Stimulated activated CD8-positive, alpha-beta memory T cell treated with anti-CD3 and anti-CD28 coated beads, Interleukin-12 subunit alpha, Interleukin-12 subunit beta, amount 100 ng/mL, for 1 hour (primary cell): ENCODE measurements around the gene CBLC.
"Not testable (repeated sequence)": the region's sequence is repeated elsewhere in the genome, so short reads cannot be mapped to it uniquely, and the experiment has no call there.

Experiments used
- DNase-seq: peaks from one replicate; pipeline ENCODE4 v3.0.0-alpha.2; 2020; ENCODE audit warnings: low read depth

Gene CBLC

DNA sequence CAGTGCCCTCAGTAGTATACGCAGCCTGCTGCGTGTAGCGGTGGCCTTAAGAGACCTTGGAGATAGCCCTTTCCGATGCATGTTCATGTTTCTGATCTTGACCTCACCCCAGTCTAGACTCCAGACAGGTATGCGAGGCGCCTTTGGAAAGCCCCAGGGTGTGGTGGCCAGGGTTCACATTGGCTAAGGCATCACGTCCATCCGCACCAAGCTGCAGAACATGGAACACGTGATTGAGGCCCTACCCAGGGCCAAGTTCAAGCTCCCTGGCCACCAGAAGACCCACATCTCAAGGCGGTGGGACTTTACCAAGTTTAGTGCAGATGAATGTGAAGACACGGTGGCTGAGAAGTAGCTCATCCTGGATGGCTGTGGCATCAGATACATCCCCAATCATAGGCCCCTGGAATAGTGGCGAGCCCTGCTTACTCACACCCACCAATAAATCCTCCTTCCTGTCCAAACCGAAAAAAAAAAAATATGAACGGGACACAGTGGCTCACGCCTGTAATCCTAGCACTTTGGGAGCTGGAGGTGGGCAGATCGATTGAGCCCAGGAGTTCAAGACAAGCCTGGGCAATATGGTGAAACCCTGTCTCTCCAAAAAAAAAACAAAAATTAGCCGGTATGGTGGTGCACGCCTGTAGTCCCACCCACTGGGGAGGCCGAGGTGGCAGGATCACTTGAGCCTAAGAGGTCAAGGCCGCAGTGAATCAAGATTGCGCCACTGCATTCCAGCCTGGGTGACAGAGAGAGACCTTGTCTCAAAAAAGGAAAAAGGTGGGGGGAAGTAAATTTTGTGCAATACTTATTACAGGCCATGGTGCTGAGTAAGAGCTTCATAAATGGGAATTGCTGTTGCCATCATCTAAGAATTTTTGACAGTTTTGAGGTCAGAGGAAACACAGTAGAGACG, 12.4 kb upstream of the CBLC start:
- no peak for DNase-seq

DNA sequence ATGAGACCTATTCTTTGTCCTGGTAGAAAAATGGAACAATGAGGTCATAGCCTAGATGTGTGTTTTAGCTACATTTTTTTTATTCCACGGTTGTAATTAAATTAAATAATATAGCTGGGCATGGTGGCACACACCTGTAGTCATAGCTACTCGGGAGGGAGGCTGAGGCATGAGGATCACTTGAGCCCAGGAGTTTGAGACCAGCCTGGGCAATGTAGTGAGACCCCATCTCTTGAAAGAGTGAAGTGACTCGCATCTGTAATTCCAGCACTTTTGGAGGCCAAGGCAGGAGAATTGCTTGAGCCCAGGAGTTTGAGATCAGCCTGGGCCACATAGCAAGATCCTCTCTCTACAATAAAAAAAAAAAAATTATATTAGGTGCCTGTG, 11.7 kb upstream of the CBLC start:
- DNase-seq = no peak

DNA sequence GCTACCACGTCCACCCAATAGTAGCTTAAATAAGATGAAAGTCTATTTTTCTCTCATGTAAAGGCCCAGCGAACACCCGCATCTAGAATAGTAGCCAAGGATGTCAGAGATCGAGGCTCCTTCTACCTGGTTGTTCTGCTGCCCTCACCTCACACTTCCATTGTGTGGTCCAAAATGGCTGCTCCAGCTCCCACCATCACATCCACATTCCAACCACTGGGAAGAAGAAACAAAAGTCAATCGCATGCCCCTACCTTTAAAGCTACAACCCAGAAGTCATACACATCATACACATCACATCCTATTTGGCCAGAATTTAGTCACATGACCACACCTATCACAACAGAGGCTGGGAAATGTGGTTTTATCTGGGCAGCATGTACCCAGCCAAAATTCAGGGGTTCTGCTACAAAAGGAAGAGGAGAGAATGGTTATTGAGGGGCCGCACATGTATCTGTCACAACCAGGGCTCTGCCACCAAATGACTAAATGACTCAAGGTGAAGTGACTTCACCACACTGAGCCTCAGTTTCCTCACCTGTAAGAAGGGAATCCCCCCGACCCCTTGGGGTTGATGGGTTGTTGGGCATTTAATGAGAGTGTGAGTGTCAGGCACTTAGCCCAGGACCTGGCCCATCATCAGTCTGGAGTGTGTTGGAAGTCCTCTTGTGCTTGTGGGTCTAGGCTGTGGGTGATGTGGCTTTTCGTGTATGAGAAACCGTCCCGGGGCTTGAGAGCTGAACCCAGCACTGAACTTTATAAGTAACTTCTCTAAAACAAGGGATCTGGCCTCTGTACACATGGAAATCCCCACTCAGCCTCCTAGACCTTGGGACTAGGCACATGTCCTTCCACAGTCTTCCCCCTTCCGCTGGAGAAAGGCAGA, 10.2 kb upstream of the CBLC start:
- no peak for DNase-seq

DNA sequence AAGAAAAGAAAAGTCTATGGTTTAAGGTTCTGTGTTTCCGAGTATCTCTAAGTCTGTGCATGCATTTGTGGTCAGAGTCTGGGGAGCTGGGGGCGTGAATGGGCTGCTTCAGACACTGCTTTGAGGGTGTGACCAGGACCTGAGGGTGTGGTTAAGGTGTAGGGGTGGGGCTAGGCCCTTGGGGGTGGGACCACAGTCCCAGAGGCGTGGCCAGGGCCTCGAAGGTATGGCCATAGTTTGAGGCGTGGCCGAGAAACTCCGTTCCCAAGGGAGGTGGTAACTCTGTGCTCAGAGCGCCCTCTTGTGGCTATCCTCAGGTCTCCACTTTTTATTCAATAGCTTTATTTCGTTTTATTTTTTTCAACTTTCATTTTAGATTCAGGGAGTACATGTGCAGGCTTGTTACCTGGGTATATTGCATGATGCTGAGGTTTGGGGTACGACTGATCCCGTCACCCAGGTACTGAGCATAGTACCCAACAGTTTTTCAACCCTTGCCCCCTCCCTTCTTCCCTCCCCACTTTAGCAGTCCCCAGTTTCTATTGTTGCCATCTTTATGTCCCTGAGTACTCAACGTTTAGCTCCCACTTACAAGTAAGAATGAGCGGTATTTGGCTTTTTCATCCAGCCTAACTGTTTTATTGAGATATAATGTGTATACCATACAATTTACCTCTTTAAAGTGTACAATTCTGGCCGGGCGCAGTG, 7.0 kb upstream of the CBLC start:
- peak; percentile 98 for DNase-seq

DNA sequence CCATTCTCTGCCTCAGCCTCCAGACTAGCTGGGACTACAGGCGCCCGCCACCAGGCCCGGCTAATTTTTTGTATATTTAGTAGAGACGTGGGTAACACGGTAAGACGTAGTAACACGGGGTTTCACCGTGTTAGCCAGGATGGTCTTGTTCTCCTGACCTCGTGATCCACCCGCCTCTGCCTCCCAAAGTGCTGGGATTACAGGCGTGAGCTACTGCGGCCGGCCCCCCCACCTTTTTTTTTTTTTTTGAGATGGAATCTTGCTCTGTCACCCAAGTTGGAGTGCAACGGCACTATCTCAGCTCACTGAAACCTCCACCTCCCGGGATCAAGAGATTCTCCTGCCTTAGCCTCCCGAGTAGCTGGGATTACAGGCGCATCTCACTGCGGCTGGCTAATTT, 5.5 kb upstream of the CBLC start:
- not testable (repeated sequence) for DNase-seq

DNA sequence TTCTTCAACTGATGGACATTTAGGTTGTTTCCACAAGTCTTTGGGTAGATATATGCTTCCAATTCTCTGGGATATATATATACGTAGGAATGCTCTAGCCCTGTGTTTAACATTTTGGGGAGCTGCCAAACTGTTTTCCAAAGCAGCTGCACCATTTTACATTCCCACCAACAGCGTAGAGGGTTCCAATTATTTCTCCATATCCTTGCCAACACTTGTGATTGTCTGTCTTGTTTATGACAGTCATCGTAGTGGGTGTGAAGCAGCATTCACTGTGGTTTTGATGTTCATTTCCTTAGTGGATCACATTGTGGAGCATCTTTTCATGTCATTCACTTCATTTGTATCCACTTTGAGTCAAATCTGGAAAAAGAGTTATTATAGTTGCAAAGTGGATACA, 4.7 kb upstream of the CBLC start:
- DNase-seq = no peak

DNA sequence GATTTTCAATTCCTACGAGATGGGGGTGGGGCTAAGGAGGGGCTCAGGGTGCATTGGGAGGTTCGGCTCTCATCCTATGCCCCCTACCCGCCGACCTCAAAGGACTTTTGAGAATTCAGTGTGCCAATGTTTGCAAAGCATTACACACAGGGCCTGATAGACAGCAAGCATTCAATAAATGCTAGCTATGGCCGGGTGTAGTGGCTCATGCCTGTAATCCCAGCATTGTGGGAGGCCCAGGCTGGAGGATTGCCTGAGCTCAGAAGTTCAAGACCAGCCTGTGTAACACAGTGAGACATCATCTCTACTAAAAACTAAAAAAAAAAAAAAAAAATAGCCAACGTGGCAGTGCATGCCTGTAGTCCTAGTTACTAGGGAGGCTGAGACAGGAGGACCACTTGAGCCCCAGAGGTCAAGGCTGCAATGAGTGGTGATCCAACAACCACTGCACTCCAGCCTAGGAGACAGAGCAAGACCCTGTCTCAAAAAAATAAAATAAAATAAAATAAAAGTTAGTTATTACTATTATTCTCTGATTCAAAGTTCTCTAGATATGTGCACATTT, 1.9 kb upstream of the CBLC start:
- DNase-seq = no peak

DNA sequence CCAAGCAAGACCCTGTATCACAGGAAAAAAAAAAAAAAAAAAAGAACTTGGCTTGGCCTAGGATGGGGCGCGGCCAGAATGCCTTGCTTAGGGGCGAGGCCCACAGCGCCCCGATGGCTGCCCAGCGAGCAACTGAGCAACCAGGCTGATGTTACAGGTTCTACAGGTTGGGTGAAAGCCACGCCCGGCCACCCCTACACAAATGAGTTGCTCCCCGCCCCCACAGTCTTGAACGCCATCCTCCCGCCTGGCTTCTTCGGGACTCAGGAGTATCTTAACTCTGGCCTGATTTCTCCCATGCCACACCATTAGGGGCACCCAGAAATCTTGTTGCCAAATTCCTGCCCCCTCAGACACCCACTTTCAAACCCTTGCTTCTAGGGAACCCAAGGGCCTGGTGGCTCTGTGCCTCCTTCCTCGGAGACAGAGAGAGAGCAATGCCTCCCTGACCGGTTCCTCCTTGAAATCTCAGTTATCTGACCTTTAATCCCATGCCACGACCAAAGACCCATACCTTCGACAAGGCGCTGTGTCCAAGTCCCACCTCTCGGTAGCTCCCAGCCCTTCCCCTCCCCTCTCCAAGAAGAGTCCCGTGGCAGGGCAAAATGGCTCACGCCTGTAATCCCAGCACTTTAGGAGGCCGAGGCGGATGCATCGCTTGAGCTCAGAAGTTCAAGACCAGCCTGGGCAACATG, 1.1 kb upstream of the CBLC start:
- no peak for DNase-seq

DNA sequence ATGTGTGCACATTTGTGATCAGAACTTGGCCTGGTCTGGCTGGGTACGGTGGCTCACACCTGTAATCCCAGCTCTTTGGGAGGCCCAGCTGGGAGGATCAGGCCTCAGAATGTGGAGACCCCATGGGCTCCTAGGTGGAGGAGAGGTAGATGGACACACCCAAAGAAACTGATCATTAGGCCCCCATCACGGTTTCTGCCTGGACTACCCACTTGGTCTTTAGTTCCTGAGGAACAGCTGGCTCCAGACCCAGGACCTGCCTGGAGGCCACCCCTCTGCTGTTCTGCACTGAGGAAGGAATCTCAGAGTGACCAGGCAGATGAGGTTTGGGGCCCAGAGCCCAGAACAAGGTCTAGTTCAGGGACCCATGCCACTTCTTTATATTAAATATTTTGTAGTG, 1.5 kb downstream of the CBLC start:
- no peak for DNase-seq

DNA sequence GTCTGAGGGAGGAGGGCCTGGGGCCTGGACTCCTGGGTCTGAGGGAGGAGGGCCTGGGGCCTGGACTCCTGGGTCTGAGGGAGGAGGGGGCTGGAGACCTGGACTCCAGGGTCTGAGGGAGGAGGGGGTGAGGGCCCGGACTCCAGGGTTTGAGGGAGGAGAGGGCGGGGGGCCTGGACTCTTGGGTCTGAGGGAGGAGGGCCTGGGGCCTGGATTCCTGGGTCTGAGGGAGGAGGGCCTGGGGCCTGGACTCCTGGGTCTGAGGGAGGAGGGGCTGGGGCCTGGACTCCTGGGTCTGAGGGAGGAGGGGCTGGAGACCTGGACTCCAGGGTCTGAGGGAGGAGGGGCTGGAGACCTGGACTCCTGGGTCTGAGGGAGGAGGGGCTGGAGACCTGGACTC, 4.0 kb downstream of the CBLC start:
- DNase-seq = not testable (repeated sequence)

DNA sequence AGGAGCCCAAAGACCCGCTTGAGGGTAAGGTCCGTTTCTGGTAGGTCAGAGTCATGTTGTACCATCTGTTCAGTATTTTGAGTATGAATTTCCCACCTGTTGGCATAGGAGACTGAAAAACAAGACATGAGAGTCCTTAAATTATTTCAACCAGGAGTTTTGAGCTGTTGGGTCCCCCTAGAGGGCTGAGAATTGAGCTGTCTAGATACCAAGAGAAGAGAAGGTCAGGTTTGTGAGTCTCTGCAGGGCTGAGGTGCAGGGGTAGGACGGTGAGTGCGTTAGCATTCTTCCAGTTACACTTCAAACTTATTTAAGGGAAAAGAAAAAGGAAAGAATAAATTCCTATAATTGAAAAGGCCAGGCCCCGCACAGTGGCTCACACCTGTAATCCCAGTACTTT, 5.0 kb downstream of the CBLC start:
- no peak for DNase-seq

DNA sequence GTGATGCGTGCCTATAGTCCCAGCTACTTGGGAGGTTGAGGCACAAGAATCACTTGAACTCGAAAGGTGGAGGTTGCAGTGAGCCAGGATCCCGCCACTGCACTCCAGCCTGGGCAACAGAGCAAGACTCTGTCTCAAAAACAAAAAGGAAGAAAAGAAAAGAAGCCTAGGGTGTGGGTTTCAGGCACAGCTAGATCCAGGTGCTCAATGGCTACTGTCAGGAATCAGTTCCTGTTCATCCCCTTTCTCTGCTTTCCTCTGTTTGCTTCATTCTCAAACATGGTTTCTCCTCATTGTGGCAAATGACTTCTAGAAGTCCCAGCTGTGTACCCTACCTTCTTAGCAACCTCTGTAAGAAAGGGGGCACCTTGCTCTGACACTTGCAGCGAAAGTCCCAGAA, 5.9 kb downstream of the CBLC start:
- DNase-seq = no peak

DNA sequence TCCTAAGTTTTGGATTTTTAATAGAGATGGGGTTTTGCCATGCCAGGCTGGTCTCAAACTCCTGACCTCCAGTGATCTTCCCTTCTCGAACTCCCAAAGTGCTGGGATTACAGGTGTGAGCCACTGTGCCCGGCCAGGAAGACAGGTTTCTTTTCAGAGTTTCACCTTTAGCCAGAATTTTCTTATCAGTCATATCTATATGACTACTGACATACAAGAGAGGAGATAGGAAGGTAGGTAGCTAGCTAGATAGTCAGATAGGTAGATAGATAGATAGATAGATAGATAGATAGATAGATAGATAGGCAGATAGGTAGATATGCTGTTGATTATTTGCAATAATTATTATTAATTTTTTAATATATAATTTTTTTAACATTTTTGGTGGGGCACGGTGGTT, 7.6 kb downstream of the CBLC start:
- no peak for DNase-seq

DNA sequence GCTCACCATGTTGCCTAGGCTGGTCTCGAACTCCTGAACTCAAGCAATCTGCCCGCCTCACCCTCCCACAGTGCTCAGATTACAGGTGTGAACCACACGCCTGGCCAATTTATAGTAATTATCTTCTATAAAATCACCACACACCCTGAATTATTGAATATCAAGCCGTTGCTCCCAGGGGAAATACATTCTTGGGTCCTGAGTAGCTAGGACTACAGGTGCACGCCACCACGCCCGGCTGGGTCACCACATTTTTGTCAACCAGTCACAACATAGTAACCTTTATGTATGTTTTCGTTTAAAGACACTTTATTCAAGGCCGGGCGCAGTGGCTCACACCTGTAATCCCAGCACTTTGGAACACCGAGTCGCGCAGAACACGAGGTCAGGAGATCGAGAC, 8.3 kb downstream of the CBLC start:
- DNase-seq = no peak

DNA sequence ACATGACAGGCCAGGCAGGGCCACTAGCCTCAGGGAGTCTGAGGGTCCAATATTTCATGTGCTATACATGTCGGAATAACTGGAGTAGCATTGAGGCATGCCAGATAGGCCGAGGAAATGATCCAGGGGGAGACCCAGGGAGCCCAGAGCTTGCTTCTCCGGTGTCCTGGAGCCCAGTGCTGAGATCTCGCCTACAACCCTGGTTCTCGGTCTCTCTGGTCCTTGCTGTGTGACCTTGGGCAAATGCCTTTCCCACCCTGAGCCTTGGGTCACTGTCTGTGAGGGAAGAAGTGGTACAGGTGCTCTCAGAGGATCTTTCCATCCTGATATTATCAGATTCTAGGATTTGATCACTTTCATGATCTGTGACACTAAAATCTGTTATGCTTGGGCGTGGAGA, 11.3 kb downstream of the CBLC start:
- DNase-seq = no peak

DNA sequence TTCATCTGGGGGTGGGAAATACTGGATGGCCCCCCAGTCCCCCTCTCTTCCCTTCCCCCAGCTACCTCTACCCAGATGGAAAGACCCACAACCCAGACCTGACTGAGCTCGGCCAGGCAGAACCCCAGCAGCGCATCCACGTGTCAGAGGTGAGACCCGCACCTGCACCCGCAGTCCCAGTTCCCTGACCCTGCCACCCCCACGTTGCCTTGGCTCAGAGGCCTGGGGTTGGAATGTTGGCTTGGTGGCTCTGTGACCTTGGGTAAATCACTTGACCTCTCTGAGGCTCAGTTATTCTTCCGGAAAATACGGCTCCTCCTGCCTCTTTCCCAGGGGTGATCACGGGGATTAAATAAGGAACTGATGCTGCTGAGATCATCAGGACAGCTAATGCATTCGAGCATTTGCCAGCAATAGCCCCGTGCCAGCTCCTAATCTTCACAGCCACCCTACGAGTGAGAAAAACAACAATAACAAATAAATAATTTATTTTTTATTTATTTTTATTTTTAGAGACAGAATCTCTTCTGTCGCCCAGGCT, 12.3 kb downstream of the CBLC start:
- DNase-seq = no peak

DNA sequence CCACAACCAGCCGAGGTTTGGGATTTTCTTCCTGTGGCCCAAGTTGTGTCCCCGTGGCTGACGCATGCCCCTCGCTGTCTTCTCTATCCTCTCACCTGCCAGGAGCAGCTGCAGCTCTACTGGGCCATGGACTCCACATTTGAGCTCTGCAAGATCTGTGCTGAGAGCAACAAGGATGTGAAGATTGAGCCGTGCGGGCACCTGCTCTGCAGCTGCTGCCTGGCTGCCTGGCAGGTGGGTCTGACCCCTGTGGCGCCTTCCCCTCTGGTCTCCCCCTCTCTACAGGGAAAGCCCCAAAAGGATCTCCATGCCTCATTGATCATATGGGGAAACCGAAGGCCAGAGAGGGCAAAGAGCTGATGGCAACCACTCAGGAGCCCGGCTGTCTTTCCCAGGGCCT, 14.6 kb downstream of the CBLC start:
- no peak for DNase-seq

DNA sequence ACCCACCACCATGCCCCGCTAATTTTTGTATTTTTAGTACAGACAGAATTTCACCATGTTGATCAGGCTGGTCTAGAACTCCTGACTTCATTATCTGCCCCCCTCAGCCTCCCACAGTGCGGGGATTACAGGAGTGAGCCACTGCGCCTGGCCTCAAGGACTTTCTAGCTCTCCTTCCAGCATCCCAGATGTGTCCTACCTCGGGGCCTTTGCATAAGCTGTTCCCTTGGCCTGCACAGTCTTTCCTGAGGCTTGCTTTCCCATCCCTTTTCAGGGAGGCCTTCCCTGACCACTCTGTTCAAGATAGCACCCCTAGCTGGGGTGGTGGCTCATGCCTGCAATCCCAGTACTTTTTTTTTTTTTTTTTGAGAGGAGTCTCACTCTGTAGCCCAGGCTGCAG, 16.9 kb downstream of the CBLC start:
- no peak for DNase-seq

DNA sequence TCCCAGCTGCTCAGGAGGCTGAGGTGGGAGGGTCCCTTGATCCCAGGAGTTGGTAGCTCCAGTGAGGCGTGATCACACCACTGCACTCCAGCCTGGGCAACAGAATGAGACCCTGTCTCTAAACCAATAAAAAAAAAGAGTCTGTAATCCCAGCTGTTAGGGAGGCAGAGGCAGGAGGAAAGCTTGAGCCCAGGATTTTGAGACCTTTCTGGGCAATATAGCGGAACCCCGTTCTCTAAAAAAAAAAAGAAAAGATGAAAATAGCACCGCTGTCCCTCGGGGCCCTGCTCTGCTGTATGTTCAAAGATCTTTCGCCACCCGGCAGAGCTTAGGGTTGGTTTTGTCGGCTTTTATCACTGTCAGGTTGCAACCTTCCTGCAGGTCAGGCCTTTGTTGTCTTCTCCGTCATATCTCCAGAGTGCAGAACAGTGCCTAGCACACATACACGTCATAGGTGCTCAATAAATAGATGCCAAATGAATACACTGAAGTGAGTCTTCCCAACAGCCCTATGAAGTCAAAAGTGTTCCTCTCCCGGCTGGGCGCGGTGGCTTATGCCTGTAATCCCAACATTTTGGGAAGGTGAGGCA, 17.8 kb downstream of the CBLC start:
- no peak for DNase-seq

DNA sequence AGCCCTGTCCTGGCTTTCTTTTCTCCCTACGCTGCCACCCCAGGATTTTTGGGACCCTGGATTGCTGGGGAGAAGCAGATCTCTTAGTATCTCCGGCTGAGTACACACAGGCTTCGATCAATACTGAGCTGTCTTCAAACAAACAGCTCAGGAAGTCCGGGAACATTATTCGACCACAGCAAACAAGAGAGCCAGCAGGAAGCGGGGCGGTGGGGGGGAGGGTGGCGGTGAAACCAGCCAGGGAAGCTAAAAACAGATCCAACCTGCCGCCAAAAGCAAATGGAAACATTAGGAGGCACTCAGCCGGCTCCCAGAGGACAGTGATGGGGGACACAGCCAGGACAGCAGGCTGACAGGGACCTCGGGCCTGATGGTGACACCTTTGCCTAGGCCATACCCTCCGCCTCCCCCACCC, 19.0 kb downstream of the CBLC start:
- DNase-seq = no peak
